DOHH2 (cell line): Measurements from ENCODE around the gene MFN2.

Experiments
- H3F3A ChIP-seq: fragments of 200-600 bp; sonication (generic), shearing (Covaris generic); 2 replicates; pipeline ENCODE4 v1.6.0; 2016; ENCODE audit warnings: antibody characterized with exemption, mild to moderate bottlenecking; ENCODE audit not compliant: control insufficient read depth, insufficient read depth
- H3K27ac ChIP-seq: fragments of 200-600 bp; sonication (generic); 2 replicates; pipeline ENCODE4 v1.5.1; 2014; ENCODE audit warnings: low read depth, mild to moderate bottlenecking, low read length, moderate library complexity
- H3K27me3 ChIP-seq: fragments of 200-600 bp; sonication (generic); 2 replicates; pipeline ENCODE4 v1.6.1; 2014; ENCODE audit warnings: mild to moderate bottlenecking, low read length, mixed read lengths; ENCODE audit not compliant: control insufficient read depth
- H3K36me3 ChIP-seq: fragments of 200-600 bp; sonication (generic); 2 replicates; pipeline ENCODE4 v1.6.1; 2014; ENCODE audit warnings: mild to moderate bottlenecking, low read length, moderate library complexity, mixed read lengths; ENCODE audit not compliant: control insufficient read depth
- H3K4me1 ChIP-seq: fragments of 200-600 bp; sonication (generic); 2 replicates; pipeline ENCODE4 v1.6.1; 2014; ENCODE audit warnings: mild to moderate bottlenecking, low read length, mixed read lengths; ENCODE audit not compliant: control insufficient read depth
- H3K4me2 ChIP-seq: fragments of 200-600 bp; sonication (generic); 2 replicates; pipeline ENCODE4 v1.6.0; 2014; ENCODE audit warnings: mild to moderate bottlenecking, low read length, moderate library complexity
- H3K4me3 ChIP-seq: fragments of 200-600 bp; sonication (generic); 2 replicates; pipeline ENCODE4 v1.5.1; 2014; ENCODE audit warnings: mild to moderate bottlenecking, low read length, mixed read lengths
- H3K79me2 ChIP-seq: fragments of 200-600 bp; sonication (generic); 2 replicates; pipeline ENCODE4 v1.6.1; 2014; ENCODE audit warnings: mild to moderate bottlenecking, low read length, mixed read lengths; ENCODE audit not compliant: control insufficient read depth
- H3K9me2 ChIP-seq: fragments of 200-600 bp; sonication (generic); replicated peaks from 2 replicates; pipeline ENCODE4 v1.6.1; 2014; ENCODE audit warnings: mild to moderate bottlenecking, low read length, mixed read lengths; ENCODE audit not compliant: control insufficient read depth
- H3K9me3 ChIP-seq: fragments of 200-600 bp; sonication (generic); 2 replicates; pipeline ENCODE4 v1.6.1; 2014; ENCODE audit warnings: antibody characterized with exemption, low read length, mixed read lengths; ENCODE audit not compliant: control insufficient read depth, insufficient read depth
- H4K20me1 ChIP-seq: fragments of 200-600 bp; sonication (generic); 2 replicates; pipeline ENCODE4 v1.6.0; 2014; ENCODE audit warnings: low read depth, mild to moderate bottlenecking, antibody characterized with exemption, low read length, moderate library complexity; ENCODE audit not compliant: control insufficient read depth, insufficient read depth
- CTCF ChIP-seq: fragments of 200-600 bp; sonication (generic); IDR thresholded peaks from one replicate; pipeline ENCODE4 v1.5.1; 2014; ENCODE audit warnings: antibody characterized with exemption, mild to moderate bottlenecking, low read depth, low read length; ENCODE audit not compliant: poor library complexity, severe bottlenecking
- EZH2phosphoT487 ChIP-seq: fragments of 200-600 bp; sonication (generic); IDR thresholded peaks from 2 replicates; pipeline ENCODE4 v1.6.1; 2017; ENCODE audit warnings: borderline replicate concordance, mild to moderate bottlenecking, antibody characterized with exemption, low read length, moderate library complexity, mixed read lengths

Gene MFN2

GRCh38 chr1:11960715-11961114, 19.5 kb upstream of the MFN2 start:
- Histone ChIP-seq H3K27ac (no peak overlapping the region), H3F3A (no peaks in the 10 kb centered on the region), H3K4me2 (no peak overlapping the region), H3K36me3 (peaks cover 36% of the 10 kb centered on the region), H3K27me3 (no peaks in the 10 kb centered on the region), H3K4me3 (no peak overlapping the region), H3K79me2 (no peaks in the 10 kb centered on the region), H3K4me1 (peaks cover 8% of the 10 kb centered on the region; the same call in 1 of the 2 replicates), H4K20me1 (no peaks in the 10 kb centered on the region), H3K9me2 (no peaks in the 10 kb centered on the region), H3K9me3 (no peaks in the 10 kb centered on the region)
- TF ChIP-seq CTCF (no peak), EZH2phosphoT487 (no peak)

- Histone ChIP-seq H3K27me3 (no peaks in the 10 kb centered on the region), H4K20me1 (no peaks in the 10 kb centered on the region), H3K36me3 (peaks cover 39% of the 10 kb centered on the region), H3K4me2 (no peak overlapping the region), H3K9me2 (no peaks in the 10 kb centered on the region), H3F3A (no peaks in the 10 kb centered on the region), H3K79me2 (no peaks in the 10 kb centered on the region), H3K4me1 (peaks cover 8% of the 10 kb centered on the region; the same call in 1 of the 2 replicates), H3K27ac (no peak overlapping the region), H3K9me3 (no peaks in the 10 kb centered on the region), H3K4me3 (no peak overlapping the region)
- TF ChIP-seq CTCF: no peak
- no peak for TF ChIP-seq EZH2phosphoT487
Measured at GRCh38 chr1:11961230-11961629, 19.0 kb upstream of the MFN2 start.

- Histone ChIP-seq H3K4me1 (peaks cover 14% of the 10 kb centered on the region; the same call in 1 of the 2 replicates), H3K36me3 (peaks cover 25% of the 10 kb centered on the region), H3K79me2 (no peaks in the 10 kb centered on the region), H3K9me3 (no peaks in the 10 kb centered on the region), H3F3A (no peaks in the 10 kb centered on the region), H3K27me3 (no peaks in the 10 kb centered on the region), H3K9me2 (no peaks in the 10 kb centered on the region), H3K27ac (no peak overlapping the region), H4K20me1 (no peaks in the 10 kb centered on the region), H3K4me2 (no peak overlapping the region), H3K4me3 (no peak overlapping the region)
- TF ChIP-seq EZH2phosphoT487 (no peak), CTCF (no peak)
Measured at GRCh38 chr1:11963622-11964021, 16.6 kb upstream of the MFN2 start.
